Measurements from ENCODE around the gene SPSB1. TPM values are rescaled to one million over a fixed set of nuclear protein-coding genes. Genes with fewer than 3 reads are reported as not detected.

The SPSB1 gene
- polyA plus RNA-seq, 1 experiment: 20.3 TPM

DNA sequence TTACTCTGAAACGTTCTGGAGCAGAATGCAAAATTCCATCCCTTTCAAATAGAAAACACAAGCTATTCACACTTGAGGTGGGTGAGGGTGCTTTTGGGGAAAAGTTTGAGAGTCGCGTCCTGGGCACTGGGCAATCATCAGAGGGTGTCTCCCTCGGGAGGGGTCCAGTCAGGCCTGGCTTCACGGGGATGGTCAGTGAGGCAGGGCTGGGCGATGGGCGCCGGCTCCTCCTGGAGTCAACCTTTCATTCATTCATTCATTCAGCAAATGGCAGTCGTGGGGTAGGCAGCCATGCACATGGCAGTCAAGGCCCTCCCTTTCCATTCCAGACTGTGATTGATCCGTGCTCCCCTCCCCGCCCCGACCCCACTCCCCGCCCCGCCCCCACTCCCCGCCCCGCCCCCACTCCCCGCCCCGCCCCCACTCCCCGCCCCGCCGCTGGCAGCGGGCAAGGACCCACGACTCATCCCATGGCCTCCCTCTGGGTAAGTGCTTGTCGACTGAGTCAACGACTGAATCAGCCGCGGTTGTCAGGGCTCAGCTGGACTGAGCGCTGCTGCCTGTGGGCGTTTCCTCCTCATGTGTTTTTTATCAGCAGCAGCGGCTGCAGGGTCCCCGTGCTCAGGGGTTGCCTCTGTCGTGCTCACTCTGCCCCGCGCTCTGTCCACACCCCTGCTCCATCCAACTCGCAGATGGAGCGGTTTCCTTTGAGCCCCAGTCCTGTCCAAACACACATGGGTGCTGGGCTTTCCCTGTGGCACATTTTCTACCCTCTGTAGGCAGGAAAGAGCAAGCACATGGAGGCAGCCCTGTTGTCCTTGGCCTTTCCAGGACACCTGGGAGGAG is 12.5 kb upstream of the SPSB1 start:
- TF ChIP-seq, protein P1, sequence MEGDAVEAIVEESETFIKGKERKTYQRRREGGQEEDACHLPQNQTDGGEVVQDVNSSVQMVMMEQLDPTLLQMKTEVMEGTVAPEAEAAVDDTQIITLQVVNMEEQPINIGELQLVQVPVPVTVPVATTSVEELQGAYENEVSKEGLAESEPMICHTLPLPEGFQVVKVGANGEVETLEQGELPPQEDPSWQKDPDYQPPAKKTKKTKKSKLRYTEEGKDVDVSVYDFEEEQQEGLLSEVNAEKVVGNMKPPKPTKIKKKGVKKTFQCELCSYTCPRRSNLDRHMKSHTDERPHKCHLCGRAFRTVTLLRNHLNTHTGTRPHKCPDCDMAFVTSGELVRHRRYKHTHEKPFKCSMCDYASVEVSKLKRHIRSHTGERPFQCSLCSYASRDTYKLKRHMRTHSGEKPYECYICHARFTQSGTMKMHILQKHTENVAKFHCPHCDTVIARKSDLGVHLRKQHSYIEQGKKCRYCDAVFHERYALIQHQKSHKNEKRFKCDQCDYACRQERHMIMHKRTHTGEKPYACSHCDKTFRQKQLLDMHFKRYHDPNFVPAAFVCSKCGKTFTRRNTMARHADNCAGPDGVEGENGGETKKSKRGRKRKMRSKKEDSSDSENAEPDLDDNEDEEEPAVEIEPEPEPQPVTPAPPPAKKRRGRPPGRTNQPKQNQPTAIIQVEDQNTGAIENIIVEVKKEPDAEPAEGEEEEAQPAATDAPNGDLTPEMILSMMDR (IDR thresholded peaks at IDR 0.05; ENCODE audit: low read depth, low read length): no peak
- DNase-seq (ENCODE audit: low read depth, low spot score): no peak
- Histone ChIP-seq H3K4me3 (ENCODE audit: low read depth, low read length) (no peak overlapping the region), H3K27ac (ENCODE audit: low read depth, low read length) (peak overlapping the region; percentile 33), H3K27me3 (ENCODE audit: control insufficient read depth, insufficient read depth, low read length) (no peaks in the 10 kb centered on the region), H3K9me3 (ENCODE audit: control insufficient read depth, insufficient read depth, low read length) (peaks cover 10% of the 10 kb centered on the region)
- ChIA-PET POLR2A (interaction anchor here (0.5 to 1.9 kb wide), 5 partner anchors 9 to 212 kb away, joined by 3 to 6 read pairs (median 4); no protein-coding TSS in a partner anchor), CTCF (interaction anchor here (0.7 to 1.0 kb wide), 4 partner anchors 9 to 309 kb away, joined by 3 read pairs; no protein-coding TSS in a partner anchor)

DNA sequence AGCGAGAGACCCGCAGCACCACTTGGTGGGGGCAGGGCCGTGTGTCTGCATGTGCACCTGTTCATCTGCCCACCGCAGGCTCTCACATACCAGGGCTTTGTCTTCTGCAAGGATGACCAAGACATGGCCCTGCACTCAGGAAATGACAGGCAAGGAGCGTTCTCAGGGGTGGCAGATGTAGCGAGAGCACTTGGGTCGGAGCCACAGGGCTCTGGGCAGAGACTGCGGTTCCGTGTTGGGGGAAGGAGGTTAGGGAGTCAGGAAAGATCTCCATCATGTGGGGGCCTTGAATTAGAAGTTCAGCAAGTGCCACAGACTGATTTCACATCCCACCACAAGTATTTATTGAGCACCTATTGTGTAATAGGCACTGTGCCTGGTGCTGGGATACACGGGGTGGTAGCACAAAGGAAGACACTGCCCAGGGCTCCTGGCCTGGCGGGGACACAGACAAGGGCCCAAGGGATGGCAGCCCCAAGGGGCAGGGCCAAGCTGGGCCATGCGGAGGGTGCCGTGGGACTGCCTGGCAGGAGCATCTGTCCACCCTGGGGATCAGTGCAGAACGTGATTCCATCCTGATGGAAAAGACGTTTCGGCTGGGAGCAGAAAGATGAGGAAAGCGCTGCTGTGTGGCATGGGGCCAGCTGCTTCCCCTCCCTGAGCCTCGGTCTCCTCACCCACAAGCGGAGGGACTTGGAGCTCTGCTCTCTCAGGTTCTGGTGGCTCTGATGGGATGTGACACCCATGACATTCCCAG is 11.4 kb upstream of the SPSB1 start:
- no peak overlapping the region for H3K4me3 ChIP-seq (ENCODE audit: low read depth, low read length)

DNA sequence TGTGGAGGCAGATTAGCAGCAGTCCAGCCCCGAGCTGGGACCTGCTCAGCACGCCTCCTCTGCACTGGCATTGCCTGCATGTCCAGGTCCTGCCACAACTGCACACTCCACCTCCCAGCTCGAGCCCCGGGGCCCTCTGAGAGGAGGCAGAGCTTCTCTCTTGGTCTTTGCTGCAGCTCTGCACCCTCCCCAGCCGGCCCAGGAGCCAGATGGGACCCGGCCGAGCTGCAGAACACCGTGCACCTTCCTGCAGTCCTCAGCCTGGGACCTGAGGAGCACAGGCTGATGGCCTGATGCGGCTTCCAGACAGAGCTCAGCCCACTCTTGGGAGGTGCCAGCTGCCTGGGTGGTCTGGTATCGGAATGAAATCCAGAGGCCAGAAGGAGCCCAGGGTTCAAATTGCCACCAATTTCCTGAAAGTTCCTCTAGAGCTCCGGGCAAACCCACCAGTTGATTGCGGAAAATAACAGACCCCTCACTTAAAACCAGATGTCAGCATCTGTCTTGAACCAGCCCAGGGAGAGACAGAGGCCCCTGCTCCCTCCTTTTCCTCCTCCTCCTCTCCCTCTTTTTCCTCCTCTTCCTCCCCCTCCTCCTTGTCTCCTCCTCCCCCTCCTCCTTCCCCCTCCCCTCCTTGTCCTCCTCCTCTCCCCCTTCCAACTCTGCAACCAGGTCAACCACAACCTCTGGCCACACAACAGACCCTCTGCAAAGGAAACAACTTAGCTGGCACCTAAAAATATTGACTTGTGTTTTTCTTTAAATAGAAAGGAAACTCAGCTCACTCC is 10.6 kb upstream of the SPSB1 start:
- TF ChIP-seq, protein P1 (IDR thresholded peaks at IDR 0.05; ENCODE audit: low read depth, low read length): no peak
- H3K9me3 ChIP-seq (ENCODE audit: control insufficient read depth, insufficient read depth, low read length): peaks cover 13% of the 10 kb centered on the region
- POLR2A ChIA-PET: interaction anchor here (0.5 to 1.9 kb wide), 3 partner anchors 8 to 247 kb away, joined by 4 to 5 read pairs (median 4); no protein-coding TSS in a partner anchor
- no peaks in the 10 kb centered on the region for H3K27me3 ChIP-seq (ENCODE audit: control insufficient read depth, insufficient read depth, low read length)
- no peak for DNase-seq (ENCODE audit: low read depth, low spot score)
- no peak overlapping the region for H3K4me3 ChIP-seq (ENCODE audit: low read depth, low read length)
- H3K27ac ChIP-seq (ENCODE audit: low read depth, low read length): no peak overlapping the region
- CTCF ChIA-PET: interaction anchor here (0.6 to 1.4 kb wide), 3 partner anchors 15 to 228 kb away, joined by 5 to 8 read pairs (median 5); no protein-coding TSS in a partner anchor

More for the DNA sequence above, 11.4 kb upstream of the SPSB1 start:
- peaks cover 13% of the 10 kb centered on the region for H3K9me3 ChIP-seq (ENCODE audit: control insufficient read depth, insufficient read depth, low read length)
- H3K27ac ChIP-seq (ENCODE audit: low read depth, low read length): no peak overlapping the region
- ChIA-PET CTCF (interaction anchor here (0.6 to 1.1 kb wide), 3 partner anchors 8 to 174 kb away, joined by 3 to 5 read pairs (median 3); no protein-coding TSS in a partner anchor), POLR2A (interaction anchor here (1.2 to 1.9 kb wide), 3 partner anchors 8 to 40 kb away, joined by 3 to 4 read pairs (median 4); no protein-coding TSS in a partner anchor)
- TF ChIP-seq, protein P1 (IDR thresholded peaks at IDR 0.05; ENCODE audit: low read depth, low read length): no peak
- H3K27me3 ChIP-seq (ENCODE audit: control insufficient read depth, insufficient read depth, low read length): no peaks in the 10 kb centered on the region
- DNase-seq (ENCODE audit: low read depth, low spot score): no peak

DNA sequence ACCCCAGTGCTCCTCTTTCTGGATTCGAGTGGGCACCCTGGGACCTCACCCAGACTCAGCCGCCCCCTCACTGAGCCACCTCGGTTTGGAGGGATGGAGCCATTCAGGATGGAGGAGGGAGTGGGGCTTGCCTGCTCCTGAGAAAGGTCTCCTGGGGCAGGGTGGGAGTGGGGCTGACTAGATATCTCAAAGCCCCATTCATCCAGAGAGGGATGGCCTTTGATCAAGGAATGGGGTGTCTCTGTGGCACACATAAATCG is 10.1 kb upstream of the SPSB1 start:
- TF ChIP-seq, protein P1 (IDR thresholded peaks at IDR 0.05; ENCODE audit: low read depth, low read length): no peak
- H3K4me3 ChIP-seq (ENCODE audit: low read depth, low read length): no peak overlapping the region
- POLR2A ChIA-PET: interaction anchor here (0.5 to 0.7 kb wide), 2 partner anchors 210 to 247 kb away, joined by 4 to 5 read pairs; no protein-coding TSS in a partner anchor
- CTCF ChIA-PET: interaction anchor here (0.6 to 1.4 kb wide), 2 partner anchors 16 to 227 kb away, joined by 5 to 8 read pairs; no protein-coding TSS in a partner anchor
- peaks cover 15% of the 10 kb centered on the region for H3K9me3 ChIP-seq (ENCODE audit: control insufficient read depth, insufficient read depth, low read length)
- no peak for DNase-seq (ENCODE audit: low read depth, low spot score)
- H3K27me3 ChIP-seq (ENCODE audit: control insufficient read depth, insufficient read depth, low read length): no peaks in the 10 kb centered on the region
- H3K27ac ChIP-seq (ENCODE audit: low read depth, low read length): no peak overlapping the region

Data from AG04450 (cell line).